HepG2 (cell line): ENCODE data around the gene CTIF. TPM values are rescaled to one million over a fixed set of nuclear protein-coding genes. Genes with fewer than 3 reads are reported as not detected.

Experiments used
- ATAC-seq: fragments of 200-7000 bp; cut with Tn5 transposase; 3 replicates; pipeline ENCODE4 v1.9.1; 2020; ENCODE audit warnings: mild to moderate bottlenecking, moderate library complexity
- BruUV-seq: library from RNA; stranded (reverse); fragments of 400-500 nt; replicated peaks from 2 replicates; lab custom pipeline; 2021; lab: Mats Ljungman, UMichigan
- CTCF ChIA-PET: fragments of 300-600 bp; formaldehyde crosslinking; extraction: SDS; loops from one replicate; lab custom pipeline; 2021; ENCODE audit warnings: low total read pairs, inconsistent platforms, low intra/inter-chr PET ratio; lab: Yijun Ruan, JAX
- POLR2A ChIA-PET: fragments of 350-600 bp; sonication (Branson Sonifier 250); formaldehyde crosslinking; loops from one replicate; lab custom pipeline; 2020; ENCODE audit warnings: antibody characterized with exemption, inconsistent platforms; lab: Yijun Ruan, JAX
- DNase-seq: peaks from one replicate; pipeline ENCODE4 v3.0.0-alpha.2; 2015; ENCODE audit warnings: low spot score
- FAIRE-seq: peaks from 3 replicates; lab custom pipeline; 2011; peaks lifted over from hg19 to GRCh38; lab: Jason Lieb, UNC
- H2AFZ ChIP-seq: one replicate; pipeline ENCODE4 v1.6.1; 2011; ENCODE audit warnings: low read length, inconsistent platforms
- H3K27ac ChIP-seq: fragments of 300-600 bp; 3 replicates; pipeline ENCODE4 v1.8.0; 2011; ENCODE audit warnings: mixed run types, mild to moderate bottlenecking, mixed read lengths, low read length, inconsistent platforms; ENCODE audit not compliant: insufficient read depth; ENCODE audit errors: extremely low read length
- H3K27me3 ChIP-seq, 2 experiments: fragments of 200-600 bp in 1 of 2; 2 replicates in 1 of 2; 3 replicates in 1 of 2; pipeline versions ENCODE4 v1.6.0 to v1.8.0; 2011; ENCODE audit warnings: low read length in 2 of 2, mild to moderate bottlenecking in 2 of 2, moderate library complexity in 2 of 2, inconsistent platforms in 1 of 2; ENCODE audit not compliant: insufficient read depth in 2 of 2, control insufficient read depth in 1 of 2
- H3K36me3 ChIP-seq, 2 experiments: fragments of 200-600 bp in 1 of 2; replicated peaks in 1 of 2; 2 replicates in 1 of 2; 3 replicates in 1 of 2; pipeline versions ENCODE4 v1.5.1 to v1.8.0; 2011; ENCODE audit warnings: low read length in 2 of 2, inconsistent platforms in 1 of 2; ENCODE audit not compliant: insufficient read depth in 2 of 2, control insufficient read depth in 1 of 2
- H3K4me1 ChIP-seq: 2 replicates; pipeline ENCODE4 v1.5.1; 2012; ENCODE audit warnings: low read length, inconsistent platforms; ENCODE audit not compliant: insufficient read depth
- H3K4me2 ChIP-seq: 2 replicates; pipeline ENCODE4 v1.6.0; 2011; ENCODE audit warnings: low read depth, low read length, inconsistent platforms
- H3K4me3 ChIP-seq, 3 experiments: fragments of 200-600 bp in 1 of 3; sonication (generic), shearing (Covaris generic) in 1 of 3; replicated peaks in 1 of 3; 2 replicates each; pipeline ENCODE4 v1.5.1; 2011 to 2016; ENCODE audit warnings: low read length in 3 of 3, inconsistent platforms in 2 of 3, low read depth in 2 of 3, mild to moderate bottlenecking in 2 of 3, control low read depth in 1 of 3, mixed read lengths in 1 of 3; ENCODE audit not compliant: insufficient read depth in 1 of 3
- H3K79me2 ChIP-seq: one replicate; pipeline ENCODE4 v1.6.1; 2011; ENCODE audit warnings: low read length, inconsistent platforms; ENCODE audit not compliant: insufficient read depth
- H3K9ac ChIP-seq: 2 replicates; pipeline ENCODE4 v1.6.0; 2011; ENCODE audit warnings: mild to moderate bottlenecking, low read depth, low read length, inconsistent platforms; ENCODE audit not compliant: insufficient read depth
- H3K9me3 ChIP-seq: 2 replicates; pipeline ENCODE4 v1.5.1; 2012; ENCODE audit warnings: mild to moderate bottlenecking, low read length
- H4K20me1 ChIP-seq: 2 replicates; pipeline ENCODE4 v1.6.0; 2011; ENCODE audit warnings: inconsistent platforms, mild to moderate bottlenecking, low read length, moderate library complexity; ENCODE audit not compliant: insufficient read depth
- DZIP1 ChIP-seq: sonication (generic); formaldehyde crosslinking; IDR thresholded peaks from 2 replicates; pipeline ENCODE4 v1.5.0; 2020; ENCODE audit warnings: mild to moderate bottlenecking, missing genetic modification reagents
- FOXC1 ChIP-seq: sonication (generic); formaldehyde crosslinking; IDR thresholded peaks from 2 replicates; pipeline ENCODE4 v1.8.0; 2022; ENCODE audit warnings: mild to moderate bottlenecking, missing genetic modification reagents, borderline replicate concordance
- MAZ ChIP-seq, 2 experiments: sonication (generic) in 1 of 2; formaldehyde crosslinking in 1 of 2; IDR thresholded peaks; 2 replicates each; pipeline versions ENCODE4 v1.5.0 to v1.6.1; 2012 to 2020; ENCODE audit warnings: low read depth in 2 of 2, mild to moderate bottlenecking in 2 of 2, borderline replicate concordance in 1 of 2, improper control_type of control experiment in 1 of 2, low read length in 1 of 2, missing genetic modification reagents in 1 of 2, moderate library complexity in 1 of 2
- MXD4 ChIP-seq: IDR thresholded peaks from 2 replicates; pipeline ENCODE4 v1.6.1; 2016; ENCODE audit warnings: mild to moderate bottlenecking, missing biosample characterization, missing genetic modification reagents
- NR2F2 ChIP-seq: IDR thresholded peaks from 2 replicates; pipeline ENCODE4 v1.6.1; 2012; ENCODE audit warnings: low read depth, inconsistent platforms, borderline replicate concordance
- PRDM15 ChIP-seq: sonication (generic); formaldehyde crosslinking; IDR thresholded peaks from 2 replicates; pipeline ENCODE4 v1.4.0; 2020; ENCODE audit warnings: missing genetic modification reagents
- SKI ChIP-seq: fragments of 450-650 bp; IDR thresholded peaks from one replicate; pipeline ENCODE4 v1.6.1; 2018; ENCODE audit warnings: mild to moderate bottlenecking; ENCODE audit not compliant: partially characterized antibody
- ZNF224 ChIP-seq: sonication (generic); formaldehyde crosslinking; IDR thresholded peaks from 2 replicates; pipeline ENCODE4 v1.5.0; 2020; ENCODE audit warnings: mild to moderate bottlenecking, missing genetic modification reagents
- ZNF33B ChIP-seq: sonication (generic); formaldehyde crosslinking; IDR thresholded peaks from 2 replicates; pipeline ENCODE4 v1.5.1; 2020; ENCODE audit warnings: mild to moderate bottlenecking, missing genetic modification reagents
- ZNF496 ChIP-seq: sonication (generic); formaldehyde crosslinking; IDR thresholded peaks from 2 replicates; pipeline ENCODE4 v1.8.1; 2023; ENCODE audit warnings: mild to moderate bottlenecking, moderate library complexity, missing genetic modification reagents; ENCODE audit not compliant: insufficient replicate concordance
- WGBS: methylation state at CpG from one replicate; pipeline ENCODE4 v1.1.6; 2017; ENCODE audit warnings: low lambda C conversion rate; 5-methylcytosine and 5-hydroxymethylcytosine counted together
- in situ Hi-C: cut with HindIII; loops from 2 replicates; pipeline ENCODE4 v1.10.0; 2017; ENCODE audit warnings: low pct_unique_long_range_greater_than_20kb; ENCODE audit not compliant: extremely low pct_ligation_motif_present
- intact Hi-C: fragments of 100-400 bp; cut with micrococcal nuclease; formaldehyde crosslinking; loops from one replicate; pipeline ENCODE4 v1.10.0; 2022; ENCODE audit not compliant: unreplicated experiment
- polyA plus RNA-seq, 8 experiments: library from polyadenylated mRNA; depleted of rRNA in 3 of 8; stranded (reverse) in 7 of 8; unstranded in 1 of 8; fragments of >200 nt; fragmentation: Illumina TruSeq in 4 of 8; extraction: Trizol in 4 of 8; gene quantifications; 2 replicates each; pipeline versions ENCODE4 v1.2.1 to v1.2.3, GENCODE V29; 2011 to 2016; ENCODE audit warnings: low read depth in 4 of 8, missing spikeins in 1 of 8, mixed read lengths in 1 of 8; ENCODE audit not compliant: insufficient read depth in 1 of 8
- total RNA-seq, 5 experiments: library from RNA; depleted of rRNA; stranded (reverse); fragments of >200 nt; fragmentation: Illumina TruSeq; extraction: Trizol; gene quantifications; 2 replicates each; pipeline ENCODE4 v1.2.3, GENCODE V29; 2016; ENCODE audit warnings: low read depth in 1 of 5

CTIF gene
- total and polyA plus RNA-seq, 2 of the 13 experiments (the other 11 are each of a cell fraction or from before 2014, with no cell fraction given), result 18.2 to 28.0 TPM

DNA sequence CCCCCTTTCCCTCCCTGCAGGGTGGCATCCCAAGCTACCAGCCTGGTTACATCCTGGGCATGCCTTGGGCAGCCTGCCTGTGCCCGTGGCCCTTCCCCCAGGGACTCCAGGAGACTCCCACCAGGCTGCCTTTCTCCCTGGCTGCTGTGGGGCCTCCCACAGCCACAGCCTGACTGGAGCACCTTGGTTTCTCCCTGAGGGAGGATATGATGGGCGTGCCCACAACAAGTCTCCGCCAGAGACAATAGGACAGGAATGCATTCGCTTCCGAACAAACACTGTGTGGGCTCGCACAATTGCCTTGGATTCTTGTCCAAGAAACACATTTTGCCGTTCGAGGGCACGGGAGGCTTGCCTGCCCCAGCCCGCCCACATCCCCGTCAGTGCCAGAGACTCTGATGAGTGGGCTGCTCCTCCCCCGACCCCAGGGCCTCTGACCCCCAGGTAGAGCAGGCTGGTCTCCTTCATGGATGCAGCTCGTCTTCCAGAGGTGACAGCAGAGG, 309.9 kb downstream of the CTIF start:
- TF ChIP-seq MXD4, result no peak
- no peak for TF ChIP-seq ZNF496 (CRISPR knock-in tag)
- no peak for TF ChIP-seq ZNF224 (CRISPR knock-in tag)
- no peak for TF ChIP-seq ZNF33B (CRISPR knock-in tag)
- TF ChIP-seq MAZ (IDR thresholded peaks at IDR 0.05; ENCODE audit: borderline replicate concordance, low read depth, low read length), result no peak
- TF ChIP-seq MAZ (CRISPR knock-in tag; IDR thresholded peaks at IDR 0.05; ENCODE audit: low read depth), result no peak
- no peak for TF ChIP-seq SKI
- TF ChIP-seq NR2F2, result no peak
- no peak for TF ChIP-seq FOXC1
- TF ChIP-seq PRDM15 (CRISPR knock-in tag), result no peak
- TF ChIP-seq DZIP1, result no peak
- H3K36me3 ChIP-seq, result peaks cover 0 to 12% of the 10 kb centered on the region in 2 experiments; a peak in 2 of 5 replicates
- H3K9me3 ChIP-seq, result no peaks in the 10 kb centered on the region
- no peaks in the 10 kb centered on the region for H3K27me3 ChIP-seq
- H3K27ac ChIP-seq, result no peak overlapping the region
- no peaks in the 10 kb centered on the region for H3K4me1 ChIP-seq
- CTCF ChIA-PET, result no interaction called here
- 91% methylated on average over 10 of the region's 13 CpGs for WGBS
- H3K4me2 ChIP-seq, result no peak overlapping the region
- no peak overlapping the region for H3K4me3 ChIP-seq
- H2AFZ ChIP-seq, result no peak overlapping the region
- in situ Hi-C loops, result no loop called here
- no peaks in the 10 kb centered on the region for H4K20me1 ChIP-seq
- H3K79me2 ChIP-seq, result no peaks in the 10 kb centered on the region
- BruUV-seq, result no TSS peak
- POLR2A ChIA-PET, result no interaction called here
- H3K9ac ChIP-seq, result no peak overlapping the region
- DNase-seq (no peak), FAIRE-seq (no peak), ATAC-seq (no peak)
- intact Hi-C loops, result no loop called here
